Measurements from ENCODE around the gene PCDH20. TPM values are rescaled to one million over a fixed set of nuclear protein-coding genes. Genes with fewer than 3 reads are reported as not detected.
"Not testable (repeated sequence)": the region's sequence is repeated elsewhere in the genome, so short reads cannot be mapped to it uniquely, and the experiment has no call there.

PCDH20 gene
- total RNA-seq, 4 donors from 2014 or later, result 1.4 to 6.0 TPM; not detected in 2

DNA sequence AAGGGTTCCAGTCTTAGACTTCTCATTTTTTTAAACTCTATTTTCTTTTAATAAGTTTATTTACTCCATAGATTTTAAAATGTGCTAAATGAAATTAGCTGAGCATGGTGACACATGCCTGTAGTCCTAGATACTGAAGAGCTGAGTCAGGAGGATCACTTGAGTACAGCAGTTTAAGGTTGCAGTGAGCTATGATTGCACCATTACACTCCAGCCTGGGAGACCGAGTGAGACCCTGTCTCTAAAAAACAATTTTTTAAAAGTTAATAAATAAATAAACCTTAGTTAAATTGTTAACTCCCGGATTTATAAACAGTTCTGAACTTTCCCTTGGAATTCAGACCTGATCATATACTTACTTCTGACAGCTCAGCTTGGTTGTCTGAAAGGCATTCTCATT lies 32.5 kb downstream of the PCDH20 start:
- Histone ChIP-seq H3K4me3 (no peak overlapping the region), H3K36me3 (no peaks in the 10 kb centered on the region), H3K4me1 (no peaks in the 10 kb centered on the region), H3K27ac (no peak overlapping the region), H3K9me3 (no peaks in the 10 kb centered on the region), H3K27me3 (no peaks in the 10 kb centered on the region)
- intact Hi-C loops (cut with DNase I; ENCODE audit: low total_unique reads), result no loop called here
- TF ChIP-seq POLR2AphosphoS5 (IDR thresholded peaks at IDR 0.05), result no peak
- no peak for TF ChIP-seq POLR2A (IDR thresholded peaks at IDR 0.05)
- TF ChIP-seq, protein P1, sequence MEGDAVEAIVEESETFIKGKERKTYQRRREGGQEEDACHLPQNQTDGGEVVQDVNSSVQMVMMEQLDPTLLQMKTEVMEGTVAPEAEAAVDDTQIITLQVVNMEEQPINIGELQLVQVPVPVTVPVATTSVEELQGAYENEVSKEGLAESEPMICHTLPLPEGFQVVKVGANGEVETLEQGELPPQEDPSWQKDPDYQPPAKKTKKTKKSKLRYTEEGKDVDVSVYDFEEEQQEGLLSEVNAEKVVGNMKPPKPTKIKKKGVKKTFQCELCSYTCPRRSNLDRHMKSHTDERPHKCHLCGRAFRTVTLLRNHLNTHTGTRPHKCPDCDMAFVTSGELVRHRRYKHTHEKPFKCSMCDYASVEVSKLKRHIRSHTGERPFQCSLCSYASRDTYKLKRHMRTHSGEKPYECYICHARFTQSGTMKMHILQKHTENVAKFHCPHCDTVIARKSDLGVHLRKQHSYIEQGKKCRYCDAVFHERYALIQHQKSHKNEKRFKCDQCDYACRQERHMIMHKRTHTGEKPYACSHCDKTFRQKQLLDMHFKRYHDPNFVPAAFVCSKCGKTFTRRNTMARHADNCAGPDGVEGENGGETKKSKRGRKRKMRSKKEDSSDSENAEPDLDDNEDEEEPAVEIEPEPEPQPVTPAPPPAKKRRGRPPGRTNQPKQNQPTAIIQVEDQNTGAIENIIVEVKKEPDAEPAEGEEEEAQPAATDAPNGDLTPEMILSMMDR (IDR thresholded peaks at IDR 0.05), result no peak
- no peak for TF ChIP-seq EP300 (IDR thresholded peaks at IDR 0.05; ENCODE audit: low read depth)
- 53 to 72% methylated on average over 2 of the region's 2 CpGs for WGBS, 2 donors (ENCODE audit: low coverage in 1 of 2)
- DNase-seq, result no peak
- in situ Hi-C loops (cut with MboI; ENCODE audit: low pct_ligation_motif_present in 1 of 4, low pct_unique_long_range_greater_than_20kb in 1 of 4, low sequenced_read_pairs in 3 of 4), result no loop called here

DNA sequence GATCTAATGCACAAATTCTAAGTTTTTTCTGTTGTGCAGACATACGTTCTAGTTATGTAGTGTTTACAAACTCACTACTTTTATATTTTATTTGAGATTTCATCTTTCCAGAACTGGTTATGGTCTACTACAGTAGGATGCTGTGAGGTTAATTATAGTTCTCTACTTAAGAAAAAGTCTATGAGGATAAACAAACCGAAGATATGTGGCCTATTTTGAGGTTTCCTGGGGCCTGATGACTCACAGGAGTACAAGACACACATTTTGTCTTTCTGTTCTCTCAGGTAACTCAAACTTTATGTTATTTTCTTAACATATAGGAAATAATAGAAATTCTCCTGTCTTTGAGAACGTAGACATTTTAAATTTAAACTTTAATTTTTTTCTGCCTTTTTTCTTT lies 45.1 kb downstream of the PCDH20 start:
- Histone ChIP-seq H3K9me3 (no peaks in the 10 kb centered on the region), H3K27ac (no peak overlapping the region), H3K27me3 (no peaks in the 10 kb centered on the region), H3K4me3 (no peak overlapping the region), H3K36me3 (no peaks in the 10 kb centered on the region), H3K4me1 (no peaks in the 10 kb centered on the region)
- in situ Hi-C loops (cut with MboI; ENCODE audit: low pct_ligation_motif_present in 1 of 4, low pct_unique_long_range_greater_than_20kb in 1 of 4, low sequenced_read_pairs in 3 of 4), result no loop called here
- 36 to 39% methylated on average over 3 of the region's 3 CpGs for WGBS, 2 donors (ENCODE audit: low coverage in 1 of 2)
- intact Hi-C loops (cut with DNase I; ENCODE audit: low total_unique reads), result no loop called here
- TF ChIP-seq POLR2AphosphoS5 (IDR thresholded peaks at IDR 0.05), result no peak
- DNase-seq, result no peak

DNA sequence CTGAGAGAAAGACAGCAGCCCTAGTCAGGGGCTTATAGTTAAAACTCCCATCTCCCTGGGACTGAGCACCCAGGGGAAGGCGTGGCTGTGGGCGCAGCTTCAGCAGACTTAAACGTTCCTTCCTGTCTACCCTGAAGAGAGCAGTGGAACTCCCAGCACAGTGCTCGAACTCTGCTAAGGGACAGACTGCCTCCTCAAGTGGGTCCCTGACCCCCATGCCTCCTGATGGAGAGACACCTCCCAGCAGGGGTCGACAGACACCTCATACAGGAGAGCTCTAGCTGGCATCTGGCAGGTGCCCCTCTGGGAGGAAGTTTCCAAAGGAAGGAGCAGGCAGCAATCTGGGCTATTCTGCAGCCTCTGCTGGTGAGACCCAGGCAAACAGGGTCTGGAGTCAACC lies 51.0 kb downstream of the PCDH20 start:
- in situ Hi-C loops (cut with MboI; ENCODE audit: low pct_ligation_motif_present in 1 of 4, low pct_unique_long_range_greater_than_20kb in 1 of 4, low sequenced_read_pairs in 3 of 4); H3K4me3 ChIP-seq; H3K27me3 ChIP-seq; H3K4me1 ChIP-seq; H3K27ac ChIP-seq; H3K36me3 ChIP-seq; intact Hi-C loops (cut with DNase I; ENCODE audit: low total_unique reads); H3K9me3 ChIP-seq; DNase-seq: not testable (repeated sequence)
- 84% methylated on average over 5 of the region's 5 CpGs; no CpG with 5 or more reads in 1 of the 2 donors for WGBS, 2 donors (ENCODE audit: low coverage in 1 of 2)

DNA sequence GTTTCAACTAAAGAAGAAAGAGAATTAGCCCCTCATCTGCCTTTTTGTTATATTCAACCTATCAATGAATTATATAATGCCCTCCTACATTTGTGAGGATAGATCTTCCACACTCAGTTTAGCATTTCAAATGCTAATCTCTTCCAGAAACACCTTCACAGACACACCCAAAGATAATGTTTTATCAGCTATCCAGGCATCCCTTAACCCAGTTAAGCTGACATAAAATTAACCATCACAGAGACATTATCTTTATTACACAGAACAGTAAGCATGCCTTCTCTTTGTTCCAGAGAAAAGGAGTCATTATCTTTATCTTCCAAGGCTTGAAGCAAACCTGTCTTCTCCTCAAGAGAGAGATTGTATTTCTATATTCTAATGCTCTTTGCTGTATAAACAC lies 53.1 kb downstream of the PCDH20 start:
- Histone ChIP-seq H3K9me3 (no peaks in the 10 kb centered on the region), H3K27ac (no peak overlapping the region), H3K4me3 (no peak overlapping the region), H3K27me3 (no peaks in the 10 kb centered on the region), H3K4me1 (no peaks in the 10 kb centered on the region), H3K36me3 (no peaks in the 10 kb centered on the region)
- in situ Hi-C loops (cut with MboI; ENCODE audit: low pct_ligation_motif_present in 1 of 4, low pct_unique_long_range_greater_than_20kb in 1 of 4, low sequenced_read_pairs in 3 of 4) (no loop called here), intact Hi-C loops (cut with DNase I; ENCODE audit: low total_unique reads) (no loop called here)
- DNase-seq, result no peak
- TF ChIP-seq POLR2A (IDR thresholded peaks at IDR 0.05), result no peak
- TF ChIP-seq POLR2AphosphoS5 (IDR thresholded peaks at IDR 0.05), result no peak
- TF ChIP-seq, protein P1 (IDR thresholded peaks at IDR 0.05), result no peak
- TF ChIP-seq EP300 (IDR thresholded peaks at IDR 0.05; ENCODE audit: low read depth), result no peak
